Measurements from ENCODE around the gene SBF2.
A peak's percentile ranks its signal among the peaks of the same experiment; 100 is the strongest.
"Not testable (repeated sequence)": the region's sequence is repeated elsewhere in the genome, so short reads cannot be mapped to it uniquely, and the experiment has no call there.

SBF2 gene

GRCh38 chr11:9952511-9953196, 341.4 kb downstream of the SBF2 start:
- no peak for DNase-seq (ENCODE audit: low spot score)

DNA sequence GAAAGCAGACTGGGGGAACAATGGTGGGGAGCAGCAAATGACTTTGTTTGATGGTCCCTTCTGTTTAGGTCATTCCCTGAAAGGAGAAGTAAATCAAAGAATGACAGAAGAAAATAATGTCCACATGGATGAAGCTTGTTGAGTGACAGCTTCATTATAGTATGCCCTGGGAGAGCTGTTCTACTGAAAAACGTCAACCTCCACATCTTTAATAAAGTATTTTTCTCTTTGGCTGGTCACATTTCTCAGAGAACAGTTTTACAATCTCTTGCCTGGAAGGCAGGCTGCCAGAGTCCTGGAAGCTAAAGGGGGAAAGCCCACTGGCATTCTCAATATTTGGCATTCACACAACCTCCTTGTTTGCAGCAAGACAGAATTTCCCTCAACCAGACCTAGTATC, 342.2 kb downstream of the SBF2 start:
- peak; percentile 17 for DNase-seq (ENCODE audit: low spot score)

GRCh38 chr11:9950462-9950861, 343.6 kb downstream of the SBF2 start:
- DNase-seq (ENCODE audit: low spot score) = no peak

GRCh38 chr11:9947231-9947864, 346.7 kb downstream of the SBF2 start:
- no peak for DNase-seq (ENCODE audit: low spot score)

GRCh38 chr11:9945680-9946079, 348.3 kb downstream of the SBF2 start:
- DNase-seq (ENCODE audit: low spot score) = not testable (repeated sequence)

DNA sequence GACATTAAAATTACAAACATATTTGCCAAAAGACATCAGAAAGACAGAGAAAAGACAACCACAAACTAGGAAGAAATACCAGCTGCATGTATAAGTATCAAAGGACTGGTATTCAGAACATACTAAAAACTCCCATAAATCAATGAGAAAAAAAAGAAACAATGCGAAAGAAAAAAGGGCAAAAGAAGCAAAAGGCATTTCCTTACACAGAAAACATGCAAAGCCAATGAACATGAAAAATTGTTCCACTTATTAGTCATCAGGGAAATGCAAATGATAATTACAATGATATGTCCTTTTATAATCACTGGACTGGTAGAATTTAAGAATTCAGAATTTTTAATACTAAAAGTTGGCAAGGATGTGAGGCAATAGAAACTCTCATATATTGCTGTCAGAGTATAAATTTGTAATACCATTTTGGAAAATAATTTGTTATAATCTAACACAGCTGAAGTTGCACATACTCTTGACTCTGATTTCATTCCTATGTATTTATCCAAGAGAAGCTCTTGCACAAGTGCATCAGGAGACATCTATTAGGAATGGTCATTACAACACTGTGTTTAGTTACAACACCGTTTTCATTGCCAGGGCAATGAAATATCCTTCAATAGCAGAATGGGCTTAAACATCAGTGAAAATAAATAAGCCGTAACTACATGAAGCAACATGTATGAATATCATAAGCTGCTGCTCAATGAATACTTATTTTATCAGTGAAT, 350.5 kb downstream of the SBF2 start:
- no peak for DNase-seq (ENCODE audit: low spot score)

GRCh38 chr11:9941991-9942390, 352.0 kb downstream of the SBF2 start:
- no peak for DNase-seq (ENCODE audit: low spot score)

GRCh38 chr11:9939150-9939549, 354.9 kb downstream of the SBF2 start:
- not testable (repeated sequence) for DNase-seq (ENCODE audit: low spot score)

DNA sequence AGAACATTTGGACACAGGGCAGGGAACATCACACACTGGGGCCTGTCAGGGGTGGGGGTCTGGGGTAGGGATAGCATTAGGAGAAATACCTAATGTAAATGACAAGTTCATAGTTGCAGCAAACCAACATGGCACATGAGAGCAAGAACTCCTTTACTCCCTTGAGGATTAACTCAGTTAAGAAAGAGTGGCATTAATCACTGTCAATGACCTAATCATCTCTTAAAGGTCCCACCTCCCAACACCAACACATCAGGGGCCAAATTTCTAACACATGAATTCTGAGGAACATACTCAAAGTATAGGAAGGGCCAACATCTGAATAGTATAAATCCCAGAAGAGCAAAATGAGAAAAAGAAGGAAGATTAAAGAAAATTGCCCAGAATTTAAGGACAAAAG, 357.3 kb downstream of the SBF2 start:
- DNase-seq (ENCODE audit: low spot score) = no peak

- not testable (repeated sequence) for DNase-seq (ENCODE audit: low spot score)
Measured at GRCh38 chr11:9932843-9933242, 361.2 kb downstream of the SBF2 start.

DNA sequence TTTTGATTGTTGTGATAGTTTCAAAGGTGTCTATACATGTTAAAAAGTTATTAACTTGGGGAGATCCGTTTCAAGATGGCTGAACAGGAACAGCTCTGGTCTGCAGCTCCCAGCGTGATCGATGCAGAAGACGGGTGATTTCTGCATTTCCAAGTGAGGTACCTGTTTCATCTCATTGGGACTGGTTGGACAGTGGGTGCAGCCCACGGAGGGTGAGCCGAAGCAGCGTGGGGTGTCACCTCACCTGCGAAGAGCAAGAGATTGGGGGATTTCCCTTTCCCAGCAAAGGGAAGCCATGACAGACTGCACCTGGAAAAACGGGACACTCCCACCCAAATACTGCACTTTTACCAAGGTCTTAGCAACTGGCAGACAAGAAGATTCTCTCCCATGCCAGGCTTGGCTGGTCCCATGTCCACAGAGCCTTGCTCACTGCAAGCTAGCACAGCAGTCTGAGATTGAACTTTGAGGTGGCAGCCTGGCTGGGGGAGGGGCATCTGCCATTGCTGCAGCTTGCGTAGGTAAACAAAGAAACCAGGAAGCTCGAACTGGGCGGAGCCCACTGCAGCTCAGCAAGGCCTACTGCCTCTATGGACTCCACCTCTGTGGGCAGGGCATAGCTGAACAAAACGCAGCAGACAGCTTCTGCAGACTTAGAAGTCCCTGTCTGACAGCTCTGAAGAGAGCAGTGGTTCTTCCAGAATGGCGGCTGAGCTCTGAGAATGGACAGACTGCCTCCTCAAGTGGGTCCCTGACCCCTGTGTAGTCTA, 363.3 kb downstream of the SBF2 start:
- DNase-seq (ENCODE audit: low spot score) = not testable (repeated sequence)

DNA sequence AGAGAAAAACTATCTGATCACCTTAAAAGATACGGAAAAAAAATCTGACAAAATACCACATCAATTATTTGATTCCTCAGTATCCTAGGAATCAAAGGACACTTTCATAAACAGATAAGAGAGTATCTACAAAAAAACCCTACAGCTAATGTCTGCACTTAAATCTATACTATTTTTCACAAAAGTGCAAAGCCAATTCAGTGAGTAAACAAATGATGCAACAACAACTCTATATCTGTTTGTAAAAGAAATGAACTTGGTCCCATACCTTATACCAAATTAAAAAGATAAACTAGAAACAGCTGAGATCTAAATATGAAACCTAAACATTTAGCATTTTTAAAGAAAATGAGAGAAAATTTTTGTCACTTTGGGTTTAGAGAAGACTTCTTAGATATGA, 366.3 kb downstream of the SBF2 start:
- DNase-seq (ENCODE audit: low spot score) = no peak

GRCh38 chr11:9923280-9923679, 370.7 kb downstream of the SBF2 start:
- DNase-seq (ENCODE audit: low spot score) = no peak

GRCh38 chr11:9922806-9923205, 371.2 kb downstream of the SBF2 start:
- no peak for DNase-seq (ENCODE audit: low spot score)

GRCh38 chr11:9916480-9916879, 377.5 kb downstream of the SBF2 start:
- DNase-seq (ENCODE audit: low spot score) = no peak

GRCh38 chr11:9914064-9914463, 380.0 kb downstream of the SBF2 start:
- no peak for DNase-seq (ENCODE audit: low spot score)

- peak; percentile 11 for DNase-seq (ENCODE audit: low spot score)
Measured at GRCh38 chr11:9905960-9906791, 387.8 kb downstream of the SBF2 start.

DNA sequence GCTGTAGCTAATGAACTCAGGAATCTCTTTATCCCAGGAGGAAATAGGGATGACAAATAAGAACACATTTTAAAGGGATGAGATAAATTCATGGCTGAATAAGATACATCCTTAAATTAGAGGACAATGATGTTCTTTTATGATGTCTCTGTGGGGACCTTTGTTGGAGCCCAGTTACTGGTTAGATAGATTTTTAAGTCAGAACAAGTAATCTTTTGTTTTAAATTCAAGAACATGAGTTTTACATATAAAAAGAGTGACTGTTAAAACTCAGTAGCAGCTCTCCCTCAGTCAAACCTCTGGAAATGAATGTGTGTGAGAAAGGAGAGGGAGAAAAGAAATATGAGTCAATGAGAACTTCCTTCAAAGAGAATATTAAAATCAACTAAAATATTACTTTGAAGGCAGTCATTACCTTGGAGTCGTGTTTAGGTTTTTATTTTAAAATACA, 388.5 kb downstream of the SBF2 start:
- peak; percentile 47 for DNase-seq (ENCODE audit: low spot score)

GRCh38 chr11:9903579-9903978, 390.4 kb downstream of the SBF2 start:
- DNase-seq (ENCODE audit: low spot score) = no peak

DNA sequence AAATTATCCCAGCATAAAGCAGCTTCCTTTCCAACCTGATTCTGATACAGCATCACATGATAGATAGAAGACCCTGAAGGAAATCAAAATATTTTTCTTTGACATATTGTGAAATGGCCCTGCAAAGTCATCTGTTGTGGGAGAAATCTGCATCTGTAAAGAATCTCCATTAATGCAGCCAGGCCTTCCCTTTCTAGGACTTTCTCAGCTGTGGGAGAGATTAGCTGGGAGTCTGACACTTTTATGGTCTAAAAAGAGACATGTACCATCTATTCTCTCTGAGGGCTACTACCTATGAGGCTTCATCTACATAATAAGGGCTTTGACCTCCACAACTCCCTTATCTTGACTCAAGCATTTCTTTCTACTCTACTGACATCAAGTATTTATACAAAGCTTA, 392.1 kb downstream of the SBF2 start:
- no peak for DNase-seq (ENCODE audit: low spot score)

- not testable (repeated sequence) for DNase-seq (ENCODE audit: low spot score)
Measured at GRCh38 chr11:9900253-9900652, 393.8 kb downstream of the SBF2 start.
